Myometrial cell (primary cell): ENCODE results near the gene CELA2A. TPM values are rescaled to one million over a fixed set of nuclear protein-coding genes. Genes with fewer than 3 reads are reported as not detected.

Source experiments
- total RNA-seq: library from RNA; depleted of rRNA; stranded (reverse); fragments of >200 nt; gene quantifications from 2 replicates; pipeline ENCODE4 v1.2.3, GENCODE V29; 2015

Gene CELA2A
- not detected in 2 replicates for total RNA-seq

GRCh38 chr1:15456313-15456954 is at the start of gene CELA2A:
Gene CELA2A, plus strand, starts transcription at chr1:15456732. Its CDS starts 22 bp downstream, at chr1:15456754.

GRCh38 chr1:15409388-15410222 is 46.9 kb upstream of the CELA2A start, which contains the start of gene EFHD2:
Gene EFHD2, plus strand, starts transcription at chr1:15409888. Its CDS starts 84 bp downstream, at chr1:15409972.

GRCh38 chr1:15475752-15476314 is 19.3 kb downstream of the CELA2A start, which contains the start of gene CELA2B:
Gene CELA2B, plus strand, starts transcription at chr1:15476104. Its CDS starts 22 bp downstream, at chr1:15476126.

Other genes with a start within 250 kb of the CELA2A start
- gene FHAD1, start 209.5 kb upstream of the CELA2A start, total RNA-seq: 1.6 TPM in 1 of 2 replicates, not detected in the other
- gene EFHD2, start 46.8 kb upstream of the CELA2A start, total RNA-seq: 111 and 117 TPM in 2 replicates
- gene CTRC, start 18.3 kb upstream of the CELA2A start, total RNA-seq: not detected in 2 replicates
- gene CELA2B, start 19.4 kb downstream of the CELA2A start, total RNA-seq: not detected in 2 replicates
- gene CASP9, start 67.5 kb downstream of the CELA2A start, total RNA-seq: 19.0 and 26.9 TPM in 2 replicates
- 16.1 and 20.5 TPM in 2 replicates for gene DNAJC16, start 70.1 kb downstream of the CELA2A start, total RNA-seq
- 4.3 and 9.7 TPM in 2 replicates for gene AGMAT, start 128.3 kb downstream of the CELA2A start, total RNA-seq
- 5.5 and 6.6 TPM in 2 replicates for gene DDI2, start 160.7 kb downstream of the CELA2A start, total RNA-seq
- 35.2 and 46.8 TPM in 2 replicates for gene PLEKHM2, start 227.6 kb downstream of the CELA2A start, total RNA-seq